Muscle layer of duodenum (tissue), 2 donors: Measurements from ENCODE around the gene ALOX5.
A peak's percentile ranks its signal among the peaks of the same experiment; 100 is the strongest.
"Not testable (repeated sequence)": the region's sequence is repeated elsewhere in the genome, so short reads cannot be mapped to it uniquely, and the experiment has no call there.

Experiments
- H3K27ac ChIP-seq: one replicate; pipeline ENCODE4 v1.7.0; 2013; ENCODE audit warnings: mild to moderate bottlenecking, low read length
- H3K27me3 ChIP-seq: one replicate; pipeline ENCODE4 v1.7.0; 2013; ENCODE audit warnings: low read depth, mild to moderate bottlenecking, control low read depth, low read length
- H3K36me3 ChIP-seq, 2 donors: one replicate each; pipeline ENCODE4 v1.7.0; 2013; ENCODE audit warnings: low read length in 2 of 2, control low read depth in 1 of 2, mild to moderate bottlenecking in 1 of 2; ENCODE audit not compliant: insufficient read depth in 2 of 2, control insufficient read depth in 1 of 2
- H3K4me1 ChIP-seq, 2 donors: one replicate each; pipeline ENCODE4 v1.7.0; 2013; ENCODE audit warnings: low read length in 2 of 2, mild to moderate bottlenecking in 2 of 2, control low read depth in 1 of 2, moderate library complexity in 1 of 2; ENCODE audit not compliant: insufficient read depth in 2 of 2, control insufficient read depth in 1 of 2
- H3K4me3 ChIP-seq, 2 donors: one replicate each; pipeline ENCODE4 v1.7.0; 2013; ENCODE audit warnings: low read length in 2 of 2, low read depth in 1 of 2, mild to moderate bottlenecking in 1 of 2
- H3K9me3 ChIP-seq, 2 donors: one replicate each; pipeline ENCODE4 v1.7.0; 2013; ENCODE audit warnings: low read length in 2 of 2, control low read depth in 1 of 2, mild to moderate bottlenecking in 1 of 2; ENCODE audit not compliant: control insufficient read depth in 1 of 2
- donor health status: healthy.

Gene ALOX5

GRCh38 chr10:45355494-45355893 lies 18.5 kb upstream of the ALOX5 start:
- no peak overlapping the region for H3K4me3 ChIP-seq
- H3K27ac ChIP-seq = no peak overlapping the region
- no peaks in the 10 kb centered on the region for H3K9me3 ChIP-seq
- H3K4me1 ChIP-seq = no peaks in the 10 kb centered on the region
- H3K27me3 ChIP-seq = no peaks in the 10 kb centered on the region
- no peaks in the 10 kb centered on the region for H3K36me3 ChIP-seq

GRCh38 chr10:45358961-45359360 lies 15.1 kb upstream of the ALOX5 start:
- H3K27me3 ChIP-seq, H3K27ac ChIP-seq, H3K36me3 ChIP-seq, H3K9me3 ChIP-seq, H3K4me3 ChIP-seq, H3K4me1 ChIP-seq: not testable (repeated sequence)

GRCh38 chr10:45361983-45362799 lies 11.8 kb upstream of the ALOX5 start:
- not testable (repeated sequence) for H3K9me3 ChIP-seq, H3K27me3 ChIP-seq, H3K27ac ChIP-seq, H3K4me1 ChIP-seq, H3K36me3 ChIP-seq, H3K4me3 ChIP-seq

- not testable (repeated sequence) for H3K27me3 ChIP-seq, H3K4me3 ChIP-seq, H3K9me3 ChIP-seq, H3K4me1 ChIP-seq, H3K36me3 ChIP-seq, H3K27ac ChIP-seq
Measured at GRCh38 chr10:45367643-45368042, 6.4 kb upstream of the ALOX5 start.

- Histone ChIP-seq H3K36me3 (no peaks in the 10 kb centered on the region), H3K4me1 (peaks cover 0 to 1% of the 10 kb centered on the region in 2 donors), H3K27ac (no peak overlapping the region), H3K27me3 (no peaks in the 10 kb centered on the region), H3K4me3 (no peak overlapping the region), H3K9me3 (no peaks in the 10 kb centered on the region)
Measured at GRCh38 chr10:45368181-45368580, 5.8 kb upstream of the ALOX5 start.

GRCh38 chr10:45370202-45370955 lies 3.6 kb upstream of the ALOX5 start:
- Histone ChIP-seq H3K4me1 (peaks cover 0 to 15% of the 10 kb centered on the region in 2 donors), H3K27me3 (no peaks in the 10 kb centered on the region), H3K4me3 (no peak overlapping the region), H3K9me3 (no peaks in the 10 kb centered on the region), H3K27ac (no peak overlapping the region), H3K36me3 (no peaks in the 10 kb centered on the region)

GRCh38 chr10:45371560-45371959 lies 2.5 kb upstream of the ALOX5 start:
- H3K4me1 ChIP-seq = peaks cover 0 to 15% of the 10 kb centered on the region in 2 donors
- H3K9me3 ChIP-seq = no peaks in the 10 kb centered on the region
- H3K27me3 ChIP-seq = no peaks in the 10 kb centered on the region
- no peaks in the 10 kb centered on the region for H3K36me3 ChIP-seq
- no peak overlapping the region for H3K27ac ChIP-seq
- no peak overlapping the region for H3K4me3 ChIP-seq

- H3K36me3 ChIP-seq = no peaks in the 10 kb centered on the region
- no peak overlapping the region for H3K4me3 ChIP-seq
- no peaks in the 10 kb centered on the region for H3K27me3 ChIP-seq
- no peak overlapping the region for H3K27ac ChIP-seq
- peaks cover 0 to 15% of the 10 kb centered on the region in 2 donors for H3K4me1 ChIP-seq
- no peaks in the 10 kb centered on the region for H3K9me3 ChIP-seq
Measured at GRCh38 chr10:45372251-45372951, 1.6 kb upstream of the ALOX5 start.

GRCh38 chr10:45373003-45373575 lies 927 bp upstream of the ALOX5 start:
- Histone ChIP-seq H3K36me3 (no peaks in the 10 kb centered on the region), H3K27me3 (no peaks in the 10 kb centered on the region), H3K4me1 (peaks cover 0 to 15% of the 10 kb centered on the region in 2 donors), H3K4me3 (peak overlapping the region; percentile 52 to 68), H3K9me3 (no peaks in the 10 kb centered on the region), H3K27ac (no peak overlapping the region)

- Histone ChIP-seq H3K4me1 (peaks cover 0 to 15% of the 10 kb centered on the region in 2 donors), H3K36me3 (no peaks in the 10 kb centered on the region), H3K27me3 (no peaks in the 10 kb centered on the region), H3K27ac (no peak overlapping the region), H3K4me3 (peak overlapping the region; percentile 42 to 71), H3K9me3 (no peaks in the 10 kb centered on the region)
Measured at GRCh38 chr10:45374350-45375052, 485 bp downstream of the ALOX5 start.
